Esophagus squamous epithelium (tissue), 4 donors: ENCODE results near the gene PRSS22.

Source experiments
- CTCF ChIP-seq, 6 experiments: fragments of 450-650 bp in 4 of 6; fragments of 200-600 bp in 2 of 6; sonication (generic) in 2 of 6; IDR thresholded peaks; one replicate each; pipeline ENCODE4 v1.5.1; 2016 to 2019; ENCODE audit warnings: antibody characterized with exemption in 6 of 6, mild to moderate bottlenecking in 4 of 6, moderate library complexity in 4 of 6
- POLR2A ChIP-seq, 4 donors: fragments of 450-650 bp; IDR thresholded peaks; one replicate each; pipeline ENCODE4 v1.6.1; 2017; ENCODE audit warnings: antibody characterized with exemption in 4 of 4, mild to moderate bottlenecking in 4 of 4, moderate library complexity in 3 of 4

GRCh38 chr16:2819939-2820835 lies 37.8 kb downstream of the PRSS22 start:
- TF ChIP-seq POLR2A (IDR thresholded peaks at IDR 0.05), result no peak
- TF ChIP-seq CTCF (IDR thresholded peaks at IDR 0.05), result no peak
